Gastrocnemius medialis (tissue), 4 donors: ENCODE data around the gene FAM53A.

Experiments
- CTCF ChIP-seq, 5 experiments: fragments of 450-650 bp in 3 of 5; fragments of 200-600 bp in 2 of 5; sonication (generic) in 2 of 5; IDR thresholded peaks in 4 of 5; conservative IDR thresholded peaks in 1 of 5; 1 replicate in 4 of 5; 2 replicates in 1 of 5; pipeline ENCODE4 v1.5.1; 2016 to 2019; ENCODE audit warnings: antibody characterized with exemption in 5 of 5, mild to moderate bottlenecking in 3 of 5, moderate library complexity in 3 of 5
- POLR2A ChIP-seq, 2 donors: fragments of 450-650 bp; IDR thresholded peaks; one replicate each; pipeline ENCODE4 v1.6.1; 2017; ENCODE audit warnings: antibody characterized with exemption in 2 of 2, mild to moderate bottlenecking in 2 of 2, moderate library complexity in 2 of 2

GRCh38 chr4:1683261-1683735, 815 bp downstream of the FAM53A start:
- TF ChIP-seq CTCF (IDR thresholded peaks at IDR 0.05 in 4 of 5, conservative IDR thresholded peaks at IDR 0.05 in 1 of 5) (no peak), POLR2A (IDR thresholded peaks at IDR 0.05) (no peak)
